BE2C (cell line): ENCODE data around the gene CD72.

Experiments used
- DNase-seq: peaks from one replicate; pipeline ENCODE4 v3.0.0-alpha.2; 2020
- H3K27me3 ChIP-seq: fragments of 250-450 bp; sonication (Bioruptor Pico); 2 replicates; pipeline ENCODE4 v1.5.1; 2020; ENCODE audit warnings: mild to moderate bottlenecking
- H3K36me3 ChIP-seq: fragments of 250-450 bp; sonication (Bioruptor Pico); 2 replicates; pipeline ENCODE4 v1.5.1; 2020; ENCODE audit warnings: mild to moderate bottlenecking
- H3K4me1 ChIP-seq: fragments of 250-450 bp; sonication (Bioruptor Pico); 2 replicates; pipeline ENCODE4 v1.5.1; 2020
- H3K4me3 ChIP-seq: 2 replicates; pipeline ENCODE4 v1.5.1; 2011; ENCODE audit warnings: low read depth, low read length
- H3K9me3 ChIP-seq: fragments of 250-450 bp; sonication (Bioruptor Pico); 2 replicates; pipeline ENCODE4 v1.5.1; 2020
- CTCF ChIP-seq: IDR thresholded peaks from 2 replicates; pipeline ENCODE4 v1.5.1; 2012; ENCODE audit warnings: mild to moderate bottlenecking, low read depth, low read length

CD72 gene

GRCh38 chr9:35611230-35611797, 6.9 kb downstream of the CD72 start:
- Histone ChIP-seq H3K4me1 (no peaks in the 10 kb centered on the region), H3K36me3 (no peaks in the 10 kb centered on the region), H3K4me3 (no peak overlapping the region), H3K9me3 (no peaks in the 10 kb centered on the region), H3K27me3 (no peaks in the 10 kb centered on the region)
- peak; percentile 54 for DNase-seq
- TF ChIP-seq CTCF: peak; percentile 83

GRCh38 chr9:35609820-35610163, 8.4 kb downstream of the CD72 start:
- no peaks in the 10 kb centered on the region for H3K27me3 ChIP-seq
- no peaks in the 10 kb centered on the region for H3K9me3 ChIP-seq
- no peak for TF ChIP-seq CTCF
- no peak overlapping the region for H3K4me3 ChIP-seq
- H3K4me1 ChIP-seq: no peaks in the 10 kb centered on the region
- H3K36me3 ChIP-seq: no peaks in the 10 kb centered on the region
- DNase-seq: no peak

GRCh38 chr9:35609001-35609819, 9.0 kb downstream of the CD72 start:
- no peaks in the 10 kb centered on the region for H3K9me3 ChIP-seq
- H3K36me3 ChIP-seq: no peaks in the 10 kb centered on the region
- H3K27me3 ChIP-seq: no peaks in the 10 kb centered on the region
- H3K4me1 ChIP-seq: no peaks in the 10 kb centered on the region
- TF ChIP-seq CTCF: no peak
- H3K4me3 ChIP-seq: no peak overlapping the region
- DNase-seq: no peak

- Histone ChIP-seq H3K9me3 (no peaks in the 10 kb centered on the region), H3K27me3 (no peaks in the 10 kb centered on the region), H3K36me3 (no peaks in the 10 kb centered on the region), H3K4me3 (no peak overlapping the region), H3K4me1 (no peaks in the 10 kb centered on the region)
- TF ChIP-seq CTCF: no peak
- no peak for DNase-seq
Observed at GRCh38 chr9:35608221-35608620, 10.0 kb downstream of the CD72 start.

GRCh38 chr9:35606726-35607125, 11.5 kb downstream of the CD72 start:
- Histone ChIP-seq H3K4me3 (no peak overlapping the region), H3K4me1 (no peaks in the 10 kb centered on the region), H3K9me3 (no peaks in the 10 kb centered on the region), H3K27me3 (no peaks in the 10 kb centered on the region), H3K36me3 (no peaks in the 10 kb centered on the region)
- no peak for DNase-seq
- no peak for TF ChIP-seq CTCF

- Histone ChIP-seq H3K36me3 (no peaks in the 10 kb centered on the region), H3K27me3 (no peaks in the 10 kb centered on the region), H3K9me3 (no peaks in the 10 kb centered on the region), H3K4me3 (peak overlapping the region; percentile 48), H3K4me1 (no peaks in the 10 kb centered on the region)
- DNase-seq: no peak
- no peak for TF ChIP-seq CTCF
Observed at GRCh38 chr9:35606138-35606504, 12.1 kb downstream of the CD72 start.
